ENCODE measurements around the gene HSDL2.

The HSDL2 gene

GRCh38 chr9:112486221-112487007 is 106.5 kb downstream of the HSDL2 start, which contains the start of gene KIAA1958:
TSS of gene KIAA1958 (plus strand) at chr9:112486827. CDS start at chr9:112574081, 87,254 bp downstream.
- no peaks in the 10 kb centered on the region for H3K9me3 ChIP-seq (ENCODE audit: low read length)
- H3F3A ChIP-seq (ENCODE audit: insufficient read depth, low read length), result no peaks in the 10 kb centered on the region
- peak within 1 kb of the TSS; percentile 70 for H3K27ac ChIP-seq (ENCODE audit: low read depth, low read length, poor library complexity, severe bottlenecking)
- no peaks in the 10 kb centered on the region for H3K9me2 ChIP-seq (ENCODE audit: low read depth, low read length)
- H3K4me3 ChIP-seq (ENCODE audit: low read depth, low read length, poor library complexity, severe bottlenecking), result peak within 1 kb of the TSS; percentile 94
- H3K36me3 ChIP-seq (ENCODE audit: insufficient read depth, low read length), result no peaks in the 10 kb centered on the region; the same call in 1 of the 2 replicates
- TF ChIP-seq CTCF (IDR thresholded peaks at IDR 0.05; ENCODE audit: low read length) (no peak), EZH2 (IDR thresholded peaks at IDR 0.05; ENCODE audit: borderline replicate concordance, low read length) (no peak)
- no peaks in the 10 kb centered on the region for H4K20me1 ChIP-seq (ENCODE audit: insufficient read depth, low read length)
- peak within 1 kb of the TSS; percentile 96 for H3K9ac ChIP-seq (ENCODE audit: low read length)
- H3K4me1 ChIP-seq (ENCODE audit: insufficient read depth, low read length, severe bottlenecking), result peaks cover 48% of the 10 kb centered on the region
- peak within 1 kb of the TSS; percentile 92 for H3K4me2 ChIP-seq (ENCODE audit: low read length)
- H2AFZ ChIP-seq (ENCODE audit: low read length), result no peak within 1 kb of the TSS; the same call in 1 of the 2 replicates
- no peaks in the 10 kb centered on the region for H3K27me3 ChIP-seq (ENCODE audit: insufficient read depth, low read length)
- peaks cover 42% of the 10 kb centered on the region for H3K79me2 ChIP-seq (ENCODE audit: insufficient read depth, low read length)

DNA sequence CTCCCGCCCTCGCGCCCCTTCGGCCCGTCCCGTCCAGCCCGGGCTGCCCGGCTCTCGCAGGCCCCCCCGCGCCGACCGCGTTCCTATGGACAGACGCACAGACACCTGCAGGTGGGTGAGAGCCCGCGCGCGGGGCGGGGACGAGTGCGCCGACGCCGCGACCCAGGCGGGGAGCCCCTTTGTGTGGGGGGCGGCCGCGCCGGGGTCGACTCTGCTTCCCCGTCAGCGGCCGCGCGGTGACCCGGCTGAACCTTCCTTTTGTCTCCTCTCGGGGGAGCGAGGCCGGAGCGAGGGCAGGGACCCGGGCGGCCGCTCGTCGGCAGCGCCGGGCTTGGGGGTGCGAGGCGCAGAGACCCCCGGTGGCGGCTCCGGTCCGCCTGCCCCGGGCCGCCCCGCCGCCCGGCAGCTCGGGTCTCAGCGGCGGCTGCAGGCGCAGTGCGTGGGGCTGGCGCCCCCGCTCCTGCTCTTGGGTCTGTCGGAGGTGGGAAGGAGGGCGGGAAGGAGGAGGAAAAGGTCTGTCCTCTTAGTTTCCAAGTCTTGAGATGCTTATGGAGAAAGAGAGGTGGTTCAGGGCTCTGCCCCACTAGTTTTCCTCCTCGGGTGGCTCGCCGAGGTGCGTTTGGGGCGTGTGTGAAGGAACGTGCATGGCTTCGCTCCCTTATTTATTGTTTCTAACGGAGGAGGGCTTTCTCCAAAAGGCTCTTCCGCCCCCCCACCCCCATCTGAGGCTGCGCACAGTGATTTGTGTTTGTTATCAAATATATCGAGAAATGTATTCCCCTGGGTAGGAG is 107.3 kb downstream of the HSDL2 start:
- Histone ChIP-seq H3K27ac (ENCODE audit: low read depth, low read length, poor library complexity, severe bottlenecking) (peak overlapping the region; percentile 70), H3K27me3 (ENCODE audit: insufficient read depth, low read length) (no peaks in the 10 kb centered on the region), H4K20me1 (ENCODE audit: insufficient read depth, low read length) (no peaks in the 10 kb centered on the region), H3K4me2 (ENCODE audit: low read length) (peak overlapping the region; percentile 90), H3F3A (ENCODE audit: insufficient read depth, low read length) (no peaks in the 10 kb centered on the region), H3K4me1 (ENCODE audit: insufficient read depth, low read length, severe bottlenecking) (peaks cover 53% of the 10 kb centered on the region), H3K4me3 (ENCODE audit: low read depth, low read length, poor library complexity, severe bottlenecking) (peak overlapping the region; percentile 94), H3K9me3 (ENCODE audit: low read length) (no peaks in the 10 kb centered on the region), H2AFZ (ENCODE audit: low read length) (no peak overlapping the region), H3K9me2 (ENCODE audit: low read depth, low read length) (no peaks in the 10 kb centered on the region), H3K79me2 (ENCODE audit: insufficient read depth, low read length) (peaks cover 49% of the 10 kb centered on the region), H3K36me3 (ENCODE audit: insufficient read depth, low read length) (peaks cover 1% of the 10 kb centered on the region; the same call in 1 of the 2 replicates), H3K9ac (ENCODE audit: low read length) (peak overlapping the region; percentile 89)
- TF ChIP-seq EZH2 (IDR thresholded peaks at IDR 0.05; ENCODE audit: borderline replicate concordance, low read length) (no peak), CTCF (IDR thresholded peaks at IDR 0.05; ENCODE audit: low read length) (no peak)

GRCh38 chr9:112487799-112488340 is 108.0 kb downstream of the HSDL2 start:
- H3K4me3 ChIP-seq (ENCODE audit: low read depth, low read length, poor library complexity, severe bottlenecking), result peak overlapping the region; percentile 94
- H3K9me3 ChIP-seq (ENCODE audit: low read length), result no peaks in the 10 kb centered on the region
- peak overlapping the region; percentile 89 for H3K9ac ChIP-seq (ENCODE audit: low read length)
- peaks cover 53% of the 10 kb centered on the region for H3K4me1 ChIP-seq (ENCODE audit: insufficient read depth, low read length, severe bottlenecking)
- TF ChIP-seq EZH2 (IDR thresholded peaks at IDR 0.05; ENCODE audit: borderline replicate concordance, low read length), result no peak
- no peak for TF ChIP-seq CTCF (IDR thresholded peaks at IDR 0.05; ENCODE audit: low read length)
- no peaks in the 10 kb centered on the region for H4K20me1 ChIP-seq (ENCODE audit: insufficient read depth, low read length)
- peak overlapping the region; percentile 90 for H3K4me2 ChIP-seq (ENCODE audit: low read length)
- H3K27ac ChIP-seq (ENCODE audit: low read depth, low read length, poor library complexity, severe bottlenecking), result peak overlapping the region; percentile 70
- peaks cover 8% of the 10 kb centered on the region for H3K36me3 ChIP-seq (ENCODE audit: insufficient read depth, low read length)
- H3K79me2 ChIP-seq (ENCODE audit: insufficient read depth, low read length), result peaks cover 56% of the 10 kb centered on the region
- no peaks in the 10 kb centered on the region for H3K27me3 ChIP-seq (ENCODE audit: insufficient read depth, low read length)
- no peak overlapping the region for H2AFZ ChIP-seq (ENCODE audit: low read length)
- no peaks in the 10 kb centered on the region for H3K9me2 ChIP-seq (ENCODE audit: low read depth, low read length)
- H3F3A ChIP-seq (ENCODE audit: insufficient read depth, low read length), result no peaks in the 10 kb centered on the region
